ENCODE measurements around the gene PSKH1. TPM values are rescaled to one million over a fixed set of nuclear protein-coding genes. Genes with fewer than 3 reads are reported as not detected.

The PSKH1 gene
- total RNA-seq, 1 experiment from 2014 or later, result 6.1 TPM

DNA sequence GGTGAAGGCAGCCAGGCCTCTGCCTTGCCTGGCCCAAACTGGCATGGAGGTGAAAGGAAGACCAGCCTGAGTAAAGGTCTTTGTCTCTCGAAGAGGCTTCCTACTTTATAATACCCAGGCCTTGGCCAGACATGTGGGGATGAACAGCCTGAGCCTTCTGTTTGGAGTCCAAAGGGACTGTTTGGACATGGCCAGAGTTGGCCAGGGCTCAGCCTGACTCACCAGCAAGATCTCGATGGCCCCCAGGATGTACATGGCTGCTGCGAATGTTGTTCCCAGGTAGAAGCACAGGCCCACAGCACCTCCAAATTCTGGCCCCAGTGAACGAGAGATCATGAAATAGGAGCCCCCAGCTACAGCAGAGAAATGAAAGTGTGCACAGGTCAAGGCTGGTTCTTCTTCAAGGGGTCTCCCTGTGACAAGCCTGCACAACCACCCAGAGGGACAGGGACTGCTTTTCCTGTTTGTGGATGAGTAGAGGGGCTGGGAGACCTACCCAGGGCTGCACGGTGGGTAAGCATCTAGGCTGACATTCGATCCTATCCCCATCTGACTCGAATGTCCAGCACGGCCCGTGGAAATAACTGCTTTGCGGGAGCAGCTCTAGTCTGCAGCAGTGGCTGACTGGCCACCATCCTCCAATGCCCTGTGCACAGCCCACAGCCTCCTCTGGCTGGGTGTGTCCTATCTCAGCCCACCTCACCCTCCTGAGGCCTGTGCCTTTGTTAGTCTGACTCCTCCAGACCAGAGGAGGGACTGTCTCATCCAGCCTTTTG, 61.6 kb downstream of the PSKH1 start:
- H3K36me3 ChIP-seq, result no peaks in the 10 kb centered on the region
- no peaks in the 10 kb centered on the region for H3K4me1 ChIP-seq
- H3K9me3 ChIP-seq (replicated peaks), result no peaks in the 10 kb centered on the region
- no peak for DNase-seq
- H3K27ac ChIP-seq, result no peak overlapping the region
- H3K4me3 ChIP-seq, result no peak overlapping the region
- no peaks in the 10 kb centered on the region for H3K27me3 ChIP-seq

- Histone ChIP-seq H3K27me3 (no peaks in the 10 kb centered on the region), H3K4me3 (no peak overlapping the region), H3K4me1 (no peaks in the 10 kb centered on the region), H3K36me3 (peaks cover 2% of the 10 kb centered on the region), H3K9me3 (replicated peaks) (no peaks in the 10 kb centered on the region), H3K27ac (no peak overlapping the region)
- DNase-seq, result no peak
These were observed 64.6 kb downstream of the PSKH1 start for GRCh38 chr16:67957622-67958021.

DNA sequence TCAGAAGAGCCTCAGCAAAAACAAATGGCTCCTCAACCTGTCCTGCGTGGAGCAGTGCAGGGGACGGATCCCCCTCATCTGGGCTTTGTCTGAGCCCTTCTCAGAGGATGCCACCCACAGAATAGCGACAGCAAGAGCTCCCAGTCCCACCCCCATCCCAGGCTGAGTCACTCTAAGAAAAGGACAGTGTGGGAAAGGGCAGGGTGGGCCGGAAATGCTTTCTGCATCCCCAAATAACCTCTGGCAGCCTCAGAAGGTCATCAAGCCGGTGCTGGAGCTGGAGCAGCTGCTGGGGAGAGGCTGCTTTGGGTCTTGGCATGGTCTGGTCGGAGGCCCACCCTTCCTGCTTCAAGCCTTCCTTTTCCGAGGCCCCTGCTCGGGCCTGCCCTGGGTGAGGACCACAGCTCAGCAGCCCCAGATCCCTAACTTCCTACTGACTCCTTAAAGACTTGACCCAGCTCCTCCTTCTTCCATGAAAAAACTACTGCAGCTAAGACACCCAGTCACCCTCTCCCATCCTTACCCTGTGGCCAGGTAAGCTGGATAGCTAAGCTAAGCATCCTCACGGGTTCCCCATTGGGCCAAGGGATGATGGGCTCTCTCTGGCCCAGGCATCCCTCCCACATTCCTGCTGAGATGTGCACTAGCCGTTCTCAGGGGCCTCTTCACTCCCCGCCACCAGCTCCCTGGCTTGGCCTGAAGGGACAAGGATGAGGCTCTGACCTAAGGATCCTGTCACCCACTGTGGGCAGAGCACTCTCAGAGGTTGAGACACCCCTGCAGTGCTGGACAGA, 66.7 kb downstream of the PSKH1 start:
- H3K27me3 ChIP-seq, result no peaks in the 10 kb centered on the region
- peaks cover 2% of the 10 kb centered on the region for H3K36me3 ChIP-seq
- no peak for DNase-seq
- no peaks in the 10 kb centered on the region for H3K9me3 ChIP-seq (replicated peaks)
- H3K4me1 ChIP-seq, result no peaks in the 10 kb centered on the region
- no peak overlapping the region for H3K27ac ChIP-seq
- no peak overlapping the region for H3K4me3 ChIP-seq

GRCh38 chr16:67961551-67961957, 68.5 kb downstream of the PSKH1 start:
- H3K4me1 ChIP-seq, result peaks cover 10% of the 10 kb centered on the region
- H3K27ac ChIP-seq, result no peak overlapping the region

DNA sequence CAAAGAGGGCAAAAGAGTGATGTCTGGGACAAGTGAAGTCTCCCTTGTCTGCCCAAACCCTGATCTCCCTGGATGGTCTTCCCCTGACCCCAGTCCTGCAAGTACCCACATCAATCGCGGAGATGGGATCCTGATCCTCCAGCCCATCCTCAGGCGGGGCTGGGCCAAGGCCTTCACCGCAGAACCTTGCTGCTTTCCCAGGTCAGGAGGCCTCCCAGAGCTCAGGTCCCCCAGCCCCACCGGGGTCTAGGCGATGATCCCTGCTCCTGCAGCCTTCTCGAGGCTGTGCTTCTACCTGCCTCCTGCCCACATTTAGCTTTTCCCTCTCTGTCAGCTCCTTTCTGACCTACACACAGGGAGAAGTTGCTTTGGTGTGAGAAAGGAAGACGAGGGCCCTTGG, 69.1 kb downstream of the PSKH1 start:
- H3K27ac ChIP-seq, result no peak overlapping the region
- H3K4me1 ChIP-seq, result peaks cover 16% of the 10 kb centered on the region
- no peaks in the 10 kb centered on the region for H3K9me3 ChIP-seq (replicated peaks)
- no peak overlapping the region for H3K4me3 ChIP-seq
- H3K27me3 ChIP-seq, result no peaks in the 10 kb centered on the region
- peaks cover 2% of the 10 kb centered on the region for H3K36me3 ChIP-seq
- no peak for DNase-seq

More at GRCh38 chr16:67961551-67961957, 68.5 kb downstream of the PSKH1 start:
- Histone ChIP-seq H3K9me3 (replicated peaks) (no peaks in the 10 kb centered on the region), H3K36me3 (peaks cover 2% of the 10 kb centered on the region), H3K27me3 (no peaks in the 10 kb centered on the region), H3K4me3 (no peak overlapping the region)
- peak; percentile 27 to 29 for DNase-seq

GRCh38 chr16:67963292-67963661, 70.2 kb downstream of the PSKH1 start:
- H3K36me3 ChIP-seq, result peaks cover 2% of the 10 kb centered on the region
- peaks cover 17% of the 10 kb centered on the region for H3K4me1 ChIP-seq

DNA sequence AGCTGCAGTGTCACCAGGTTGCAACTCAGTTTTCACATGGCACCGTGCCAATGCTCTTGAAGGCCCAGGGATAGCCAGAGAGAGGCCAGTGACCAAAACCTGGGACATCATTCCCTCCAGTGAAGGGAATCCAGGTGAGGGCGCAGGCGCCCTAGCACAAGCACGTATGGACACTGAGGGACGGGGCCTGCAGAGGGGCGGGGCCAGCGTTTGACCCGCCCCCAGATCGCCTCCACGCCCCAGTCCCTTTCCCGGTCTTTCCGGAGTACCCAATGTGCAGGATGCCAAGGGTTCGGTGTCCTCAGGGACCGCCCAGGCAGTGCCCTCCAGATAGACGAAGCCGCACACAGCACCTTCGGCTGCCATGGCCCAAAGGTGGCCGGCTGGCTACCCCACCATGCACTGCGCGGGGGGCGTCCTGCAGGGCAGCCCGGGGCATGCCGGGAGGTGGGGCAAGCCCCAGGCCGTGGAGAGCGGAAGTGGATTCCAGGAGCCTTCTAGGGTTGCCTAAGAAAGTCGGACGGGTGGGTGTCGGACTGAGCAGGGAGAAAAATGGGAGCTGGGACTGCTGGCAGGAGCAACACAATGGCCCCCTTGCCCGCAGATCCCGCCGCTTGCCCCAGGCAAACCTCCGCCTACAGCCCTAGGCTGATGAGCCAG, 70.7 kb downstream of the PSKH1 start:
- Histone ChIP-seq H3K36me3 (peaks cover 2% of the 10 kb centered on the region), H3K9me3 (replicated peaks) (no peaks in the 10 kb centered on the region), H3K4me1 (peaks cover 17% of the 10 kb centered on the region), H3K27ac (no peak overlapping the region), H3K4me3 (no peak overlapping the region), H3K27me3 (no peaks in the 10 kb centered on the region)
- DNase-seq, result no peak

More at GRCh38 chr16:67963292-67963661, 70.2 kb downstream of the PSKH1 start:
- no peaks in the 10 kb centered on the region for H3K9me3 ChIP-seq (replicated peaks)
- H3K27me3 ChIP-seq, result no peaks in the 10 kb centered on the region
- no peak overlapping the region for H3K27ac ChIP-seq
- no peak for DNase-seq
- no peak overlapping the region for H3K4me3 ChIP-seq

GRCh38 chr16:67964477-67965131, 71.5 kb downstream of the PSKH1 start:
- no peak overlapping the region for H3K27ac ChIP-seq
- H3K27me3 ChIP-seq, result no peaks in the 10 kb centered on the region
- H3K4me3 ChIP-seq, result no peak overlapping the region
- DNase-seq, result no peak
- H3K4me1 ChIP-seq, result peaks cover 17% of the 10 kb centered on the region
- peaks cover 2% of the 10 kb centered on the region for H3K36me3 ChIP-seq
- no peaks in the 10 kb centered on the region for H3K9me3 ChIP-seq (replicated peaks)

- Histone ChIP-seq H3K27ac (peak overlapping the region; percentile 78), H3K9me3 (replicated peaks) (no peaks in the 10 kb centered on the region), H3K27me3 (no peaks in the 10 kb centered on the region), H3K4me1 (peaks cover 17% of the 10 kb centered on the region), H3K4me3 (peak overlapping the region; percentile 82), H3K36me3 (peaks cover 1% of the 10 kb centered on the region)
- peak; percentile 64 to 75 for DNase-seq
These were observed 72.9 kb downstream of the PSKH1 start for GRCh38 chr16:67965668-67966548.

- H3K4me1 ChIP-seq, result peaks cover 17% of the 10 kb centered on the region
- peak; percentile 25 to 40 for DNase-seq
- no peaks in the 10 kb centered on the region for H3K9me3 ChIP-seq (replicated peaks)
- H3K4me3 ChIP-seq, result peak overlapping the region; percentile 82
- H3K27ac ChIP-seq, result peak overlapping the region; percentile 78
- no peaks in the 10 kb centered on the region for H3K27me3 ChIP-seq
- no peaks in the 10 kb centered on the region; the same call in 1 of the 2 replicates for H3K36me3 ChIP-seq
These were observed 73.6 kb downstream of the PSKH1 start for GRCh38 chr16:67966549-67967182.

- Histone ChIP-seq H3K27me3 (no peaks in the 10 kb centered on the region), H3K9me3 (replicated peaks) (no peaks in the 10 kb centered on the region), H3K27ac (peak overlapping the region; percentile 78), H3K4me3 (peak overlapping the region; percentile 82), H3K4me1 (peaks cover 17% of the 10 kb centered on the region), H3K36me3 (no peaks in the 10 kb centered on the region; the same call in 1 of the 2 replicates)
- no peak for DNase-seq
These were observed 74.3 kb downstream of the PSKH1 start for GRCh38 chr16:67967183-67967957.

GRCh38 chr16:67967958-67968399, 74.9 kb downstream of the PSKH1 start:
- no peaks in the 10 kb centered on the region for H3K9me3 ChIP-seq (replicated peaks)
- H3K4me1 ChIP-seq, result peaks cover 17% of the 10 kb centered on the region
- H3K27ac ChIP-seq, result peak overlapping the region; percentile 78
- no peaks in the 10 kb centered on the region for H3K36me3 ChIP-seq
- peak overlapping the region; percentile 82 for H3K4me3 ChIP-seq
- no peaks in the 10 kb centered on the region for H3K27me3 ChIP-seq
- peak; percentile 26 to 39 for DNase-seq

All from SJCRH30 (cell line).